Activated CD8-positive, alpha-beta memory T cell treated with anti-CD3 and anti-CD28 coated beads for 1 hour (primary cell): ENCODE measurements around the gene RBCK1.
A peak's percentile ranks its signal among the peaks of the same experiment; 100 is the strongest.
"Not testable (repeated sequence)": the region's sequence is repeated elsewhere in the genome, so short reads cannot be mapped to it uniquely, and the experiment has no call there.

Experiments used
- DNase-seq, 2 donors: peaks; one replicate each; pipeline ENCODE4 v3.0.0-alpha.2; 2020; ENCODE audit warnings: low read depth in 1 of 2; ENCODE audit errors: extremely low read depth in 1 of 2

The RBCK1 gene

GRCh38 chr20:375265-375889 lies 32.7 kb upstream of the RBCK1 start:
- no peak for DNase-seq

GRCh38 chr20:376089-376488 lies 32.0 kb upstream of the RBCK1 start:
- no peak for DNase-seq

- DNase-seq = no peak
Observed at GRCh38 chr20:376750-377149, 31.3 kb upstream of the RBCK1 start.

GRCh38 chr20:377578-377977 lies 30.5 kb upstream of the RBCK1 start:
- not testable (repeated sequence) for DNase-seq

- no peak for DNase-seq
Observed at GRCh38 chr20:378961-379336, 29.1 kb upstream of the RBCK1 start.

GRCh38 chr20:380763-381580 lies 27.1 kb upstream of the RBCK1 start:
- peak in 1 of 2 donors; percentile 37 for DNase-seq

- peak; percentile 41 to 51 for DNase-seq
Observed at GRCh38 chr20:381581-382290, 26.4 kb upstream of the RBCK1 start.

GRCh38 chr20:382291-383115 lies 25.6 kb upstream of the RBCK1 start:
- no peak for DNase-seq

- no peak for DNase-seq
Observed at GRCh38 chr20:383889-384288, 24.2 kb upstream of the RBCK1 start.

GRCh38 chr20:384723-385122 lies 23.4 kb upstream of the RBCK1 start:
- no peak for DNase-seq

GRCh38 chr20:385448-385847 lies 22.7 kb upstream of the RBCK1 start:
- no peak for DNase-seq

GRCh38 chr20:386634-387033 lies 21.5 kb upstream of the RBCK1 start:
- not testable (repeated sequence) for DNase-seq

GRCh38 chr20:387520-387919 lies 20.6 kb upstream of the RBCK1 start:
- DNase-seq = no peak

- DNase-seq = no peak
Observed at GRCh38 chr20:388034-388994, 19.8 kb upstream of the RBCK1 start.

GRCh38 chr20:389220-389619 lies 18.9 kb upstream of the RBCK1 start:
- no peak for DNase-seq

- DNase-seq = no peak
Observed at GRCh38 chr20:391041-391711, 16.9 kb upstream of the RBCK1 start.

GRCh38 chr20:393296-393695 lies 14.8 kb upstream of the RBCK1 start:
- DNase-seq = not testable (repeated sequence)

- no peak for DNase-seq
Observed at GRCh38 chr20:396252-396618, 11.9 kb upstream of the RBCK1 start.
